NCI-H1092 (cell line): ENCODE data around the gene PTPRG.

Experiments used
- DNase-seq: peaks from one replicate; lab custom pipeline; 2025; lab: John Stamatoyannopoulos, UW

The PTPRG gene

GRCh38 chr3:61765157-61765876 lies 203.9 kb downstream of the PTPRG start:
- DNase-seq, result no peak

- DNase-seq, result no peak
Measured at GRCh38 chr3:61768284-61769037, 207.1 kb downstream of the PTPRG start.

GRCh38 chr3:61769266-61769990 lies 208.1 kb downstream of the PTPRG start:
- no peak for DNase-seq

GRCh38 chr3:61771976-61772375 lies 210.6 kb downstream of the PTPRG start:
- no peak for DNase-seq

DNA sequence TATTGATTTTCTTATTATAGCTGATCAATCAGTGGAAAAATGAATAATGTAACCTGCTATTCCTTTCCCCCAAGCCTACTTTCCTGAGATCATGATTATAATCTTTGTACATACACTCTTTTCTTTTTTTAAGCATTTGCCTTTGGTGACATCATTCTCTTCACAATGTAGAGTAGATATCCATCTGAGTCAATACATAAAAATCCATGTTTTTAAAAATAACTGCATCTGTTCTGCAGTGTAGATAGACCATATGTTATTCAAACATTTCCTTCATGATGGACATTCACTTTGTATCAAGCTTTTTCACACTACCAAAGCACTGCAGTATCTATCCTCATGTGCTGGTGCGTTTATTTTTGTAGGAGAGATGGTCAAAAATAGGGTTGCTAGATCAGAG lies 211.1 kb downstream of the PTPRG start:
- no peak for DNase-seq

DNA sequence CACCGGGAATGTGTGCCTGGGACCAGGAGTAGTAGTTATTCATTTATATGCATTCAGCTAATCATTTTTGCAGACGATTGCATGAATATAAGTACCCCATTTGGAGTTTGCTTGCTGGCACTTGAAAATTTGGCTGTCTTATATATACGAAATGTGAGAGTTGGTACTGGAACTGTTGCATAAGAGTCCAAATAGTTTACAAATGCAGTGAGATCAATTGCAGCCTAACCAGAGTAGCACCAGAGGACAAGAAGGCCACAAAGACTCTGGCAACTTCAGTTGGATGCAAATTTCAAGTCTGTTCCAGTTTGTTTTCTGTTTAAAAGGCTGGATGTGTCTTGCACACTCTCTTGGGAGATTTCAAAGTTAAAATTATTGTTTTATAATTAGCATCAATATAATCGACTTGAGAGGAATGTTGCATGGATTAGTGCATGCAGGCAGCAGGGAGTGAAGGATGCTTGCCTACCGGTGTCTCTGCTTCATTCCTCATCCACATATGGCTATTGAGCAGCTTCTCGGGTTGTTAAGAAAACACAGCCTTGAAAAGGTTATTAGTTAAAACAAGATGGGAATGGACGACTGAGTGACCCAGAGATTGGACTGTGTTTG lies 213.0 kb downstream of the PTPRG start:
- no peak for DNase-seq

DNA sequence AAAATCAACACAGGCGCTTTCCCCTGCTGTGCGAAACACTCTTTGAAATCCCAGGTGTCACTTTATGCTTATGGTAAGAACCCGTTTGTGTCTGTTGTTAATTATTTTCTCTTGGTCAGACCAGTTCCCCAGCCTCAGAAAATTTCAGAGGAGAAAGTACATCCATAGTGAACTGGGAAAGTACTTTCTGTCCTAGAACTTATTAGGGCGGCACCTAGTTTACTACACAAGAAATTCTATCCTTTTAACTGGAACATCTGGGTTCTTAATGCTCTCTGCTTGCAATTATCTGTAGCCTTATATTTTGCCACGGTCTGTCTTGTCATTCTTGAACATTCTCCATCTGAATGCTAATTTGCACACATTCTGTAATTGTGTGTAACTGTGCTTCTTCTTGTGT lies 215.0 kb downstream of the PTPRG start:
- no peak for DNase-seq

- DNase-seq, result no peak
Measured at GRCh38 chr3:61777483-61777882, 216.1 kb downstream of the PTPRG start.

- no peak for DNase-seq
Measured at GRCh38 chr3:61778095-61778494, 216.7 kb downstream of the PTPRG start.

DNA sequence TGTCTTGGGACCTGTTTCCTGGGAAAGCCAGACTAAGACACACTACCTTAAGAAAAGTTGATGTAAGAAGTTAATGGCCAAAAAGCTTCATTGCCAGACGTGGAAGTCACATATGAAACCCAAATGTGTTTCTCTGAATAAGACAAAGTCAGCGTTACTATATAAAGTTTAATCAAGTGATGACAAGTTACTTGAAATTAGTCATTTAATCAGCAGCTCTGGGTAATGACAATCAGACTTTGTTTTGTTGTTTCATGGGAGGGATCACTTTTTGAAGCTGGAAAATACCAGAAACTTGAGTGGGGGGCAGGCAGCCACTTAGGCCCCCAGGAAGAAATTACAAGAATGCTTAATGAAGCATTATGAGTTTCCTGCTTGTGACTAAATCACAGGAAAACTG lies 218.6 kb downstream of the PTPRG start:
- DNase-seq, result no peak

GRCh38 chr3:61780455-61781228 lies 219.3 kb downstream of the PTPRG start:
- DNase-seq, result no peak

DNA sequence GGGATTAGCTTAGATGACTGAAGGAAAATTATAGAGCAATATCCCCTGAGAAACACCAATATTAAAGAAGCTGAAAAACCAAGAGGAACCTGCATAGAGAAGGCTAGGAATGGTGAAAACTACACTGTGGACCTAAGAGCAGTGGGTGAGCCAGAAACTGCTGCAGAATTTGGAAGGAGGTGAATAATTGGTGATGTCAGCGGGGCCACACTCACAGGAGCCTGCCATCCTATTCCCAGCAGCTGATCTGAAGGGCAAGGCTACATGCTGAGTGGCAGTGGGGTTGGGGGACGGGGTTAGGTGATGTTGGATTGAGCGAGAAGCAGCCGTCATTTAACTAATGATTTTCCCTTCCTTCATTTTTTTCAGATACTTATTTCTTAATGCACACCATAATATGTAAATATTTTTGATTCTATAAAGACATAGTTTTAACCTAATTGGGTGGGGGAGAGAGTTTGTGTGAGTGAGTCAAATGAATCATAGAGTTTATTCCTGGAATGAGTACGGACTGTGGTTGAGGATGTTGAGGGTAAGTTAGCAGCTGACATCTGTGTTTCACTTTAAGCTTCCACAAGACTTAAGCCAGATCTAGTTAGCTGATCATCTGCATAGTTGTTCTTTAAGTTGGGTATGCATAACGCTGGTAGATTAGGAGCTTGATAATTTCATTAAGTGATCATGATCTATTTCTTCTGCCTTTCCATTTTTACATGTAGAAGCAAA lies 222.8 kb downstream of the PTPRG start:
- DNase-seq, result no peak

DNA sequence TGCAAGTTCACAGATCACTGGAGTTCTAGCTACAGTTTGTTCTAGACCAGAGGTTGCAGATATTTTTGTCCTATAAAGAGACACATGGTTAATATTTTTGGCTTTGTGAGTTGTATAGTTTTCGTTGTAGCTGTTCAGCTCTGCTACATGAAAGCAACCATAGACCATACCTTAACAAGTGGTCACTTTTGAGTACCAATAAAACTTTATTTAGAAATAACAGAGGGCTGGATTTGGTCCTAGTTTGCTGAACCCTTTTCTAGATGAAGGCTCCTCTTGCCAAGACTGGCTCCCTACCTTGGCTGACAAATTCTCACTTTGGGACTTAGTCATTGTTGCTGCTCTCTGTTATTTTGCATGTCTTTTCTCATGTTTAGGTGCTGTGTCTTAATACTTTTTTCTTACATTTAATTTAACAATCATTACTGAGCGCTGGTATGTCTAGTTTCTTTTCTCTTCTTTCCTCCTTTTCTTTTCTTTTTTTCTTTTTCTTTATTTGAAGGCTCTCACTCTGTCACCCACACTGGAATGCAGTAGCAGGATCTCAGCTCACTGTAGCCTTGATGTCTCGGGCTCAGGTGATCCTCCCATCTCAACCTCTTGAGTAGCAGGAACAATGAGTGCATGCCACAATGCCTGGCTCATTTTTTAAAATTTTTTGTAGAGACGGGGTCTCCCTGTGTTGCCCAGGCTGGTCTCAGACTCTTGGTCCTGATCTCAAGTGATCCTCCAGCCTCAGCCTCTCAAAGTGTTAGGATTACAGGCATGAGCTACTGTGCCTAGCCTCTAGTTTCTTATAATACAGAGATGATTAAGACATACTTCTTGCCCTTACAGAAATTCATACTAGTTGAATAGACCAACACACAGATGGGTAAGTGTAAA lies 227.5 kb downstream of the PTPRG start:
- no peak for DNase-seq

DNA sequence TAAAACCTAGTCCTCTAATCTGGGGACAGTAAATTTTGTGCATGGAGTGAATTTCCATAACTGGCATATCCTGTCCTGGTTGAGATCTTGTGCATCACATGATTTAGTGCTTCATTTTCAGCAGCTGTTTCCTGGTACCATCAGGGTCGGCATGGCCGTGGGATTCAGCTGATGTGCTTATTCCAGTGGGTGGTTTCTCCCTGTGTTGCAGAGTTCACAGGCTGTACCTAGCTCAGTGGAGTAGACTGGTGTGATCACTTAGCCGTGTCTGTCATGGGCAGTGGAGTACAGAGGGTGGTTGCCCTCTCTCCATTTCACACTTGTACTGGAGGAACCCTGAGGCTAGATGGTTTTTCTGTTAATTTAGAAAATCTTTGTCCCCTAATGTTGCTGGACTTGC lies 228.5 kb downstream of the PTPRG start:
- DNase-seq, result no peak

GRCh38 chr3:61790411-61790810 lies 229.0 kb downstream of the PTPRG start:
- DNase-seq, result no peak

DNA sequence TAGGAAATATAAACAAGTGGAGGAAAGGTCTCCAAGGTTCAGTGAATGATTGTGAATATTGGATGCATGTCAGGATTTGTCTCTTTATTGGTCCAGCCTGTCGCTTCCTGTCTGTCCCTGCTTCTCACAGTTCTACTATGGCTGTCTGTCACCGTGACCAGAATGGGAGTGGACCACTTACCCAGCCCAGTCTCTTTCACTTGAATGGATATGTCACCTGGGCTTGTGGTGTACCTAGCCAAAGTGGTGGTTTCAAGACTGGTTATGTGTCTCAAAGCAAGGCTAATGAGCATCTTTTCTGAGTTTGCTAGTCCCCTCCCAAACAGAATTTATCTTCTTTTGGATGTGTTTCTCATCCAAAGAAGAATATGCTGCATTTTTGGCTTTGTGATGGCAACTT lies 231.7 kb downstream of the PTPRG start:
- no peak for DNase-seq

DNA sequence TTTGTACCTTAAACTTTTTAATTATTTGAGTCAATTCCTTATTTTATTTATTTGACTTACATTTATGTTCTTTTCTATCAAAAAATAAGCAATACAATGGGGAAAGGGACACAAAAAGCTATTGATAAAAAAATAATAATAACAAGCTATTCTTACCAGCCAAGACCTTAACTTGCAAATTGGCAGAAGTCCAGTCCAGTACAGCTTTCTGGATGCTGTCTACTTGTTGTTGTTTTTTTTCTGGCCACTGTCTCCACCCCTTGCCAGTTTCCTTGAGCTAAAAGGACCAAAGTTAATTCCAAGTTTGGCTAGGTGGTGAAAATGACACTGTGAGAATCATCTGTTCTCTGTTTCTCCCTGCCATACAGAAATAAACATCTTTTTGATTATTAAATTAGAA lies 232.2 kb downstream of the PTPRG start:
- no peak for DNase-seq

DNA sequence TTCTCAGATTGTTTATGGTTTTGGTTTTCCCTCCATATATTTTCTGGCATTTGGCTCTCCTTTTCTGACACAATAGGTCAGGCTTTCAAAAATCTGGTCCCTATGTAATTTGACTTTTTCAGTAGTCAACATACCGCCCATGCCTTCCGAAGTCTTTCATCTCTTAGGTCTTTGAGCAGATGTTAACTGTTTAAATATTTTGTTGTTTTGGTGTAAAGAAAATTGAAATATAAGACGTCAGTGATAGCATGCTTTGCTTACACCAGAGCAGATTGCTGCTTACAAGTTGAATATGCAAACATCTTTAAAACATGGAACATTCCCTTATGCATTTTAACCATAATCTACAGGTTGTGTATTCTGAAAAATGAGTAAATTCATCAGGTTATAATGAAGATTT lies 233.0 kb downstream of the PTPRG start:
- no peak for DNase-seq

- no peak for DNase-seq
Measured at GRCh38 chr3:61794961-61795360, 233.6 kb downstream of the PTPRG start.

DNA sequence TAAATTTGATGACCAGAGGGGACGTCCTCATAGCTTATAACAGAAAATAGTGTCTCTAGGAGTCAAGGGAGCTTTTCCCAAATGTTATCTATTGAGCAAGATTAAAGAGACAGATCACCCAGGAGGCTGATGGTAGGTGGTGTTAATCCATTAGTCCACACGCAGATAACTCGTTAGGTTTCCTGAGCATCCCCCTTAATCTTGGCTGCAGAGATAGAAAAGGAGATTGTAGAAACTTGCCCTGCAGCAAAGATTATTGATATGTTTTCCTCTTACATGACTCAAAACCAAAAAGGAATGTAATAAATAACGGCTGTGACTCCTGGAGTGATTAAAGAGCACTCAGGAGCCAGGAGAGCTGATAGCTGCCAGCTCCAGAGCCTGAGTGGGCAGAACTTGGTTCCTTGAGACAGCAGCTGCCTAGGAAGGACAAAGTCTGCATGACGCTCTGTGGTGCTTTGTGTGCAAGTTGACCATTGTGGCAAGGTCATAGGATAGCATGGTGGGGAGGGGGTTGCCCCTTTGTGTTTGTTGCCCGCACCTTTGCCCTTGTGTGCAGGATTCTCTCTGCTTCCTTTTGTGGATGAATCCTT lies 234.8 kb downstream of the PTPRG start:
- DNase-seq, result no peak
